ENCODE results near the gene ADCY7. TPM values are rescaled to one million over a fixed set of nuclear protein-coding genes. Genes with fewer than 3 reads are reported as not detected.

Gene ADCY7
- polyA plus RNA-seq, 3 donors, result 6.5 to 7.0 (median 6.6) TPM

DNA sequence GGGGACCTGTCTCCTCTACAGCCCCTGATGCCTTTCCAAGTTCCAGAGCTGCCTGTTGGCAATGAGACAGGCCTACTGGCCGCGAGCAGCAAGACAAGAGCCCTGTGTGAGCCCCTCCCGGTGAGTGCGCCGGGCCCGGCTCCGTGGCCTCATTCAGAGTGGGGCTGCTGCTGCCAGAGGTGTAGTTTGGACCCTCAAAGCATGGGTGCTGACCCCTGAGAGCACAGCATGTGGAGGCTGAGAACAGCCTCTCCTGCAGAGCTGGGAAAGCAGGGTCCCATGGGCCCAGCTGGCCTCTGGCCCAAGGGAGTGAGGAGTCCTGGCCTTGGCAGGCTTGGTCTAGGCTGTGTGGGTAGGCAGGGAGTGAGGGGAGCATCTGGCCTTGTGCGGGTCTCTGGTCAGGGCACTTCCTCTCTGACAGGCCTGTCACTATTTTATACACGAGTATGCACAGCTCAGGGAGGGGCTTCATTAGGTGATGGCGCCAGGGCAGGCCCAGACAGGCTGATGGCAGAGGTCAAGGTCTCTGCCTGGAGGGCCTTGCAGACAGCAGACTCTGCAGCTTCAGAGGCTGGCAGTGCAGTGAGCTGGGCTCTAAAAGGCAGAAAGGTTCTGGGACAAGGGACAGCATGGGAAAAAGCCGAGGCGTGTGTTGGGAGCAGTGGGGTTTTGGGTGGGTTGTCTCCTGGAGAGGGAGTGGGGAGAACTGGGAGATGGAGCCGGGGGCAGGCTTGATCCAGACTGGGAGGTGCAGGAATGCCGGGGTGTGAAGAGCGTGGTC is 43.4 kb downstream of the ADCY7 start:
- DNase-seq (ENCODE audit: low read depth in 3 of 3, low spot score in 2 of 3), result no peak

DNA sequence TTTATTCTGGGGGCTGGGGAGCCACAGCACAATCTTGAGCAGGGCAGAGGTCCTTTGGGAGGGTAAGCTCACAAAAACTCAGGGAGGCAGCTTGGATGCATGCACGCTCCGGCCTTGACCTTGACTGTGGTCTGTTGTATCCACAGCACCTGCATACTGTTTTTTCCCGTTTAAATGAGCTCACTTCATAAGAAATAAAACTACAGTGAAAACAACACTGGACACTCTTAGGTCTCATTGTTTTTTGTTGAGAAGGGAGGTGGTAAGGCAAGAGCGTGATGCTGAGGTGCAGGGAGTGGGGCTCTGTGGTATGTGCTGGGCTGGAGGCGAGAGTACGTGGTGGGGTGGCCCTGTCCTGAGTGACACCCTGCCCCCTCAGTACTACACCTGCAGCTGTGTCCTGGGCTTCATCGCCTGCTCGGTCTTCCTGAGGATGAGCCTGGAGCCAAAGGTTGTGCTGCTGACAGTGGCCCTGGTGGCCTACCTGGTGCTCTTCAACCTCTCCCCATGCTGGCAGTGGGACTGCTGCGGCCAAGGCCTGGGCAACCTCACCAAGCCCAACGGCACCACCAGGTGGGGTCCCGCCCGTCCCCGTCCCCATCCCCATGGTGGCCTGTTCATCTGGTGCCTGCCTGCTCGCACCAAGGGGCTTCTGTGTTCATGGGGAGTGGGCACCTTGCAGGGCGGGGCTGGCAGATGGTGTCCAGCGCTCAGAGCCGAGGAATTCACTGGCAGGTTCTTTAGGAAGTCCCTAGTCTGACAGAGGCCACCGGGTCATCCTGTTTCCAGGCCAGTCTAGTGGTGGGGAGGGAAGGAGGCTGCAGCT is 44.2 kb downstream of the ADCY7 start:
- DNase-seq (ENCODE audit: low read depth in 3 of 3, low spot score in 2 of 3), result no peak

DNA sequence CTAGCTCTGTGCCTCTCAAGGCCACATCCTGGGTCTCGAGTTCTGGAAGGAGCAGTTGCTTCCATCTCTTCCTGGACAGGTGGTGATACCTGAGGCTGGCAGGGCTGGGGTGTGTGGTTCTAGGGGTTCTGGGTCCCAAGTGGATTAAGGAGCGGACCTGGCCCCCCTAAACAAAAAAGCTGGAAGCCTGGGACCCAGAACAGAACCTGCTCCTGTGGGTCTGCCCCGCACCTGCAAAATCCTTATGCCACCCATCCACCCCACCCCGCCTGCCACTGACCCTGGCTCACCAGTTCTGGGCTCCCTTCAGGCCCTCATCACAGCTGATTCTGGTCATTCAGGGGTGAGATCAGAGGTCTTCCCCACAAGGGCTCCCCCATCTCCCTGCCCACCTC is 44.8 kb downstream of the ADCY7 start:
- no peak for DNase-seq (ENCODE audit: low read depth in 3 of 3, low spot score in 2 of 3)

DNA sequence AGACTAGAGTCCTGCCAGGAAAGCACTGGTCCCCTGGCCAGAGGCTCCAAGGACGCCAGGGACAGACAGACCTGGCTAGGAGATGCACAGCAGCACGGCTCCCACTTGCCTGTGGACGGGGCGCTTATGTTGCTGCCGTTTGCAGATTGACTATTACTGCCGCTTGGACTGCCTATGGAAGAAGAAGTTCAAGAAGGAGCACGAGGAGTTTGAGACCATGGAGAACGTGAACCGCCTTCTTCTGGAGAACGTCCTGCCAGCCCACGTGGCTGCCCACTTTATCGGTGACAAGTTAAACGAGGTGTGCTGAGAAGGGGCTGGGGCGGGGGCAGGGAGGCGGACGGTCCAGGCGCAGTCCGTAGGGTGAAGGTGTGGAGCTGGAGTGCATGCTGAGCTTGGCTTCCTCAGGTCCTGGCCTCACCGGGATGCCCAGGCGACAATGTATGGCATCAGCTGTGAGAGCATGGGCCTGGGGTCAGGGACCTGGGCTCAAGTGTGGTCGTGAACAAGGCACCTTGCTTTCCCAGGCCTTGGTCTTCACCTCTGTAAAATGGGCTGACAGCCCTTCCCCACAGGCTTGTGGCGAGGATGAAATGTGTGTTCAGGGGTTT is 45.6 kb downstream of the ADCY7 start:
- no peak for DNase-seq (ENCODE audit: low read depth in 3 of 3, low spot score in 2 of 3)

DNA sequence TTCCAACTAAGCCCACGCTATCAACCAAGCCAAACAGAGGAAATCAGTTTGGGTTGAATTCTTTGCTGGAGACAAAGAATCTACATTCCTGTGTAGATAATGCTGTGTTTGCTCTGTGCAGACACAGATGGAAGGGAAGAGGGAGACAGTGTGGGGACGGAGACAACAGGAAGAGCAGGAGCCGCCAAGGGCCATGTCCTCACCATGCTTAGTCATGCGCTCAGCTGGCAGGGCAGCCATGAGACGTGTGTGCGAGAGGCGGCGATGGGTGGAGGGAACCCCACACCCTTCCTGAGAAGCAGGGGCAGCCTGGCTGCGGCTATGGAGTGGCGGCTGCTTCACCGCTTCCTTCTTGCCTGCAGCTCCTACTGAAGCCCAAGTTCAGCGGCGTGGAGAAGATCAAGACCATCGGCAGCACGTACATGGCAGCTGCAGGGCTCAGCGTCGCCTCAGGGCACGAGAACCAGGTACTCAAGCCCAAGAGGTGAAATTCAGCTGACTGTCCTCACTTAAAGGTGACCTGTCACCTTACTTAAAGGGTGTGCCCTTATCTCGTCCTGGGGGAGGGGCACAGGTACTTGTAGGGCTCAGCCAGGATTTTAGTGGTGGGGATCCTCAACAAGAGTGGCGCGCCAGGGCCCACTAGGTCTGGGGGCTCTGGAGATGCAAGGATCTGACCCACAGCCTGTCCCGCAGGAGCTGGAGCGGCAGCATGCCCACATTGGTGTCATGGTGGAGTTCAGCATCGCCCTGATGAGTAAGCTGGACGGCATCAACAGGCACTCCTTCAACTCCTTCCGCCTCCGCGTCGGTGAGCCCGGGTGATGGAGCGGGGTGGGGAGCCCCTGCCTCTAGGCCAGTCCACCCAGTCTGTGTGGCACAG is 47.5 kb downstream of the ADCY7 start:
- DNase-seq (ENCODE audit: low read depth in 3 of 3, low spot score in 2 of 3), result no peak

DNA sequence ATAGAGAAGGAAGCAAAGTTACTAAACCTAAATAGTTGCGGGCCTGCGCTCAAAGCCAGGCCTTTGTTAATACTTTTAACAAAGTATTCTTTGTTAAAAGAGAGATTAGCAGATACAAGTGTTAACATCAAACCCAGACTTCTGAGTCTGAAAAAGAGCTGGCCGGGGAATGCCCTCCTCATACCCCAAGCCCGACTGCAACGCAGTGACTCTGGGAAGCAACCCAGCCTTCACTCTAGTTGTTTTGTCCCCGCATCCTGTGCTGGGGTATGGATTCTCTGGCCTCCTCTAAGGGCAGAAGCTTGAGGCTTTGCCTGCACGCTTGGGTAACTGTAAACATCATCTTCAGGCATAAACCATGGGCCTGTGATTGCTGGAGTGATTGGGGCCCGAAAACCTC is 48.3 kb downstream of the ADCY7 start:
- DNase-seq (ENCODE audit: low read depth in 3 of 3, low spot score in 2 of 3), result no peak

DNA sequence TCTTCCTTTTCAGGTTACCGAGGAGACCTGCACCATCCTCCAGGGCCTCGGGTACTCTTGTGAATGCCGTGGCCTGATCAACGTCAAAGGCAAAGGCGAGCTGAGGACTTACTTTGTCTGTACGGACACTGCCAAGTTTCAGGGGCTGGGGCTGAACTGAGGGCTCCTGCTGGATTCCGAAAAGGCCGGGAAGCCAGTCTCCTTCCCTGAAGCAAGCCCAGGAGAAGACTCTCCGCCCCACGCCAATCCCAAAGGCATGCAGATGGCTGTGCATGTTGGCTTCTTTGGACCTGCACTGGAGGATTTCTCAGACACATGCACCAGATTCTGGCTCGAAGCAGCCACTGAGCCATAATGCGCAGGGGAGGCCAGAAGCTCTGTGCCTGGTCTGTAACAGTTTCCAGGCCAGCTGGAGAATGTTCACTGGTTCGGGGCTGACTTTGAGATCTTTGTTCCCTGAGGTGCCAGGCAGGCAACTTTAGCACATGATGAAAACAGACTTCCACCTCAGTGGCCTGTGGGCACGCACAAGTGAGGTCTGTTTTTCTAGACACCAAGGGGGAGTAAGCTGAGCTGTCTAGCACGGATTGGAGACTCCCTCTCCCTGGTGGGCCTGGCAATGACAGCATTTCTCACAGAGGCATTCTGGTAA is 49.1 kb downstream of the ADCY7 start:
- no peak for DNase-seq (ENCODE audit: low read depth in 3 of 3, low spot score in 2 of 3)

DNA sequence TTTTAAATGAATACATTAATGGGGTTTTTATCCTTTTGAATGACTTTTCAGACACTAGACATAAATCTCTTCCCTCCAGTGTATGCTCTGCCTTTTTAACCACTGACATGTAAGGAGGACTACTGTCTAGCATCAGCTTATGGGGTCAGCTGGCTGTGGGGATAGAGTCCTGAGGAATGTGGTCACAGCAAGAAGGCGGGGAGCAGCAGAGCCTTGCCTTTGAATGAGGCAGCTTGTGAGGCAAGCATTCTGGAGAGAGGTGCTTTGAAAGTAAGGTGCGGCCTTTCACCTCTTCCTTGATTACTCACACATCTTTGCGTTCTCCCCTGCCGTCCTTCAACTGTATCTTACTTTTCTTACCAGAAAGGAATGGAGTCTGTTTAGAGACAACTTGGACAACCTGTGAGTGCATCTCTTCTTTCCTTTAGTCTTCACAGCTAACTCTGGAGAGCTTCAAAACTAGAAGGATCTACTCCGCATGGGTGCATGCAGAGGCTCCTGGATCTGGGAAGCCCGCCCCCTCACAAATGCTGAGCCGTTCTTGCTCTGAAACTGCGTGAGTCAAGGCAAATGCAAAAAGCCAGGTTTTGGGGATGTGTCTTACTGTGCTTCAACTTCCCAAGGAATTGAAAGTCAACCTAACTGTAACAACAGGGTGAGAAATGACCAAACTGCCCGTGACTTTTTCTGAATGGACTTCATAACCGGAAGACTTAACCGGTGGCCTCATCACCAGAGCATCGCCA is 49.9 kb downstream of the ADCY7 start:
- DNase-seq (ENCODE audit: low read depth in 3 of 3, low spot score in 2 of 3), result no peak

DNA sequence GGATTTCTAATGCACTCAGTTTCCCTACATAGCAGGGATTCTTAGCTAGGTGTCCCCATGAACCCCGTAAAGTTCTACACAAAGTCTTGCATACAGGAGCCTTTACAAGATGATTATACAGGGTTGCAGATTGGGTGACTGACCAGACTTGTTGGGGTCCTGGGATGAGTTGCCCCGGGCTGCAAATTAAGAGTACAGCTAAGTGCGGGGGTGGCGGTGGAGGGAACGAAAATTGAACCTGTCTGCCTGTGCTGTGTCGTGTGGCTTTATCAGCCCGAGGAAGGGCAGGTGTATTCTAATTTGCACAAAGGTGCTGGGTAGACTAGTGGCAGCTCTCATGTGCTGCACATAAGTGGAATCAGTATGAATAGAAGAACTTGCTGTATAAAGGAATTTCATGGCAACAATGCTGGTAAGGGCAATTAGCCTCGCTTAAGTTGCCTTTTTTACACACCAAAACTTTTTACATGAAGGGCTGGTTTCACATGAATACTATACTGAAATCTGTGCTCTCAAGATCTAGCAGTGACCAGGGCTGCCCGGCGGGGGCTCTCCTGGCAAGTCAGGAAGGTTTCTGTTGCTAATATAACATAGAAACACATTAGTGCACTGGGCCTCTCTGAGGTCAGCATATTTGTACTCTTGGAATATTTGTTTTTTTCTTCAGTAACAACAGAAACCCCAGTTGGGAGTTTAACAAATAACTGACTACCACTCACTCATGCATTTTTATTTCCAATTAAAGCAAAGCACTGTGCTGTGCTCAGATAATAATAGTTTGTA is 50.7 kb downstream of the ADCY7 start:
- no peak for DNase-seq (ENCODE audit: low read depth in 3 of 3, low spot score in 2 of 3)

DNA sequence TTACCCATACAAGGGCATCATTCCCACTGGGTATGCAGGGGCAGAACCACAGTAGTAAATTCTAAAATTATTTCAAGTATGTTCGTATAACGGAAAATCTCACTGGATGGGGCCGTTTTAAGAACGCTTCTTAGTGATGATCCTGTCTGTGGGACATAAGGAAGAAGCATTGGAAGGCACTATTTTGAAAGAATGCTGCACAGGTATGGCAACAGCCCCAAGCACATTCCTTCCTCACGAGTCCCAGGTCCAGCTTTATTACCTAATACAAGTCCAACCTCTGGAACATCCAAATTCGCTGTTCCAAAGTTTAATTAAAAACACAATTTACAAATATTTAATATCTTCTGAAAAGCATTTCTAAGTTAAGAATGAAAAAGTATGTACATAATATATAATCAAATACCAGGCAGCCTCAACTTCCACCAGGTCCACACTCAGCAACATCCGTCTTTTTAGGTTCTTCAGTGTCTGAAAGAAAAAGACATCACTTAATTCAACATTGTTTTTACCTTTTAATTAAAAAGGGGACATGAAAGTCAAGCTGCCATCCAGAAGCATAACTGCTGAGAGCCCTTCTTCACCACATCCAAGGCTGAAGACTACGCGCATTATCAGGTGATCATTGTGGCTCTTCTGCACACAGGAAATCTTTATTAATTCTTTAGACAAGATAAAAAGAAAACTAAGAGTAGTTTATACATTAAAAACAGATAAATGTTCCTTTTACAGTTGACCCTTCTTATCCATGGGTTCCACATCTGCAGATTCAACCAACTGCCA is 52.6 kb downstream of the ADCY7 start:
- no peak for DNase-seq (ENCODE audit: low read depth in 3 of 3, low spot score in 2 of 3)

DNA sequence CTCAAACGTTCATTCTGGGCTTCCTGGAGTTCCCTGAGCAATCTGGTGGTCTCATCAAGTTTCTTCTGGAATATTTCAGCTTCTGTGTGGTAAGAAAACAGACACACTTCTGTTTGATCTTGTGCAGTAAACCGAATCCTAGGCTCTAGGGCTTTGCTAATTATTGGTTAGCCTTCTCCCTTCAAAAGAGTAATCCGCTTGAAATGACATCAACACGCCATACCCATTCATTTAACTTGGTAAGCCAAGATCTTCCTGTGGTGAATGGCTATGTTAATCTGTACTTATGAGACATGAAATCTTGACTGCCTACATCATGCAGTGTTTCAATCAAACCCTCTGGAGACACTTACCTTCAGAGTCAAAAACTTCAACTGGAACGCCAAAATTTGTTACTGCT is 54.0 kb downstream of the ADCY7 start:
- DNase-seq (ENCODE audit: low read depth in 3 of 3, low spot score in 2 of 3), result no peak

DNA sequence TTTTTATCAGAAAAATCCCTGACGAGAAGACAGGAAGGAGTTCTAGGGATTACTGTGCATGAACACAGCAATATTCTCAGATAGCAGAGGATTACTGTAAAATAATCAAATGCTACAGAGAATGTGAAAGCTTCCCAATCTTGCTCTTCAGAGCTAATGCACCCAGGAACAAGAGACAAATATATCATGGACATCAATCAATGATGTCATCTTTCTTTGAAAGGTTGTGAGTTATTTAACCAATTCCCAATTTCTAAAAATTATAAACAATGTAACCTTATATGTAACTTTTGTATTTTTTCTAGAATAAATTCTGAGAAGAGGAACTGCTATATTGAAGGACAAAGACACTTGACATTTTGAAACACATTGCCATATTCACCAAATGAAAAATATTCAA is 56.0 kb downstream of the ADCY7 start:
- no peak for DNase-seq (ENCODE audit: low read depth in 3 of 3, low spot score in 2 of 3)

DNA sequence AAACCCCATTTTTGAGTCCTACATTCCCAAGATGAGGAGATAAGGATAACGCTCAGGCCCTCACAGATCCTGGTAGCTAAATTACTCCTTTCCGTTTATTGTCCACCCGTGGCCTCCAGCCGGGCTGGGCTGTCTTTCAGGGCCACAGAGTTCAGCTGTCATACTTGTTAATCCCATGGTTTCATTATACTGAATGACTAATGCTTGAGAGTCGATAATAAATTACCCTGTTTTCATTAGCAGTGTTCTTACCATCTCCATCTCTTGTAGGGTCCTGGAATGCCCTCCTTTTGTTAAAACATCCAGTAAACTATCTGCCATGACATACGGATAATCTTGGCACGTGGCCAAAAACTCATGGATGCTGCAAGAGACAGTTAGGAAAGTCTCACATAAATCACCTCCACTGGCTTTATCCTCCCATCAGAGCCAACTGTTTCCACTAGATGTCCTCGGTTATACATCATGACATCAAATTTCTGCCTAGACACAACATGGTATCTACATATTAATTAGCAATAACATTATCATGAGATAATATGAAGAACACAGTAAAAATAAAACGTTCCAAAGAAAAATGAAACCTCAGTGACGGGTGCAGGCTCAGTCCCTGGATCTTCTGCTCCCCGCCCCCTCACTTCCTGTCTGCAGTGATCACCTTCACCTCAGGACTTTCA is 57.1 kb downstream of the ADCY7 start:
- no peak for DNase-seq (ENCODE audit: low read depth in 3 of 3, low spot score in 2 of 3)

DNA sequence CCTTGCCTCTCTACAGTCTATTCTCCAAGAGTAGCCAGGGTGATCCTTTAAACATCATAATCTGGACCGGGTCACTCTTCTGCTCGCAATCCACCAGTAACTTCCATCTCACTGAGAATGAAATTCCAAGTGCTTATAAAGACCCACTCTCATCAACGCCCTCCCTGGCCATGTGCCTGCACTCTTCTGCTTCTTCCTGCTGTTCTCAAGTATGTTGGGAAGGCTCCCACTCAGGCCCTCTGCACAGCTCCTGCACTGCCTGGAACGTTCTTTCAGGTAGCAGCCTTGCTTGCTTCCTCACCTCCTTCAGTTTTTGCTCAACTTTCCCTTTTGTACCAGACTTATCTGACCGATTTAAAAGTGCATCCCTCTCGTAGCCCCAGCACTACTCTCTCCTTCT is 58.0 kb downstream of the ADCY7 start:
- DNase-seq (ENCODE audit: low read depth in 3 of 3, low spot score in 2 of 3), result no peak

DNA sequence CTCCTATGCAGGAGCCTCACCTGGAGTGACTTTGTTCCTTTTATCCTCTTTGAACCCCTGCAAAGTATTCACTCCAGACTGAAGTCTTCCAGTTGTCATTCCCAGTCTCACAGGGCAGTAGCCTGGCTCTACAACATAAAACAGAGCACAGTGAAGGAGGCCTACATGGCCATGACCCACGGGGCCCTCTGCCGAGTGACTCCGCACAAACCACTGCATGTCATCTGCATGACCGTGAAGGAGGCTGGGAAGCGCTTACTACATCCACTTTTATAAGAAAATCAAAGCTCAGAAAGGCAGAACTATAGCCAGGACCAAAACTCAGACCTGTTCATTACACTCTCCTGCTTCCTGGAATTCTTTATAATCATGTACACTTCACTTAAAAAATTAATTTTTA is 59.9 kb downstream of the ADCY7 start:
- no peak for DNase-seq (ENCODE audit: low read depth in 3 of 3, low spot score in 2 of 3)

DNA sequence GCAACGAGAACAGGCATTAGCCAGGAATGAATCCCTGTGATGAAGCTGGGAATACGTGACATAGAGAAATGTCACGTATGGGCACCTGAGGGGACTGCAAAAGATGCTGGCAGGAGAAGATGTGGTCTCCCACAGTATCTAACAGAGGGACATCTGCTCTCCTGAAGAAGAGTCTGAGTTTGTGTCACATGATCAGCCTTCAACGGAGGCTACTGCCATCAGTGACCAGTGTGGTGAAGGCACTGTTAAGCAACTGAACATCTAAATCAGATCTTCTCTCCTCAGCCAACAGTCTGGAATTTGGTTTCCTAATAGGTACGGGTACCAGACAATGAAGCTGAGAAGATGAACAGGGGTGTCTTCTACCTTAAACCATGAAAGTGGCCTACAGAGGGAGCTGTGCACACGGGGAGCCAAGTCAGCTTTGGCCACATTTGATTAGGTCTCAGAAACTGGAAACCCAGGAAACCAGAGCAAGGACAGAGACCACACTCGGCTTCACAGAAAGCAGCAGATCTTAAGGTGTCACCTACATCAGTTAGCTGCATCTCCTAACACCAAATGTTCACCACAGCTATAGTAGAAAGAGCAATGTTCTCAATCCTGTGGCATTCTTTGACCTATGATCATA is 60.6 kb downstream of the ADCY7 start:
- DNase-seq (ENCODE audit: low read depth in 3 of 3, low spot score in 2 of 3), result no peak
